ENCODE measurements around the gene TBC1D21.

TBC1D21 gene

GRCh38 chr15:73873889-73874511, 636 bp downstream of the TBC1D21 start:
- Histone ChIP-seq H3K27me3 (ENCODE audit: control insufficient read depth, insufficient read depth, low read length) (0 out of 2 replicates have a peak, but pooled peaks cover 4% of the 10 kb centered on the region), H3K27ac (ENCODE audit: low read depth, low read length) (no peak overlapping the region), H3K4me1 (ENCODE audit: control insufficient read depth, insufficient read depth, low read length) (no peaks in the 10 kb centered on the region), H3K36me3 (ENCODE audit: control insufficient read depth, insufficient read depth, low read length) (no peaks in the 10 kb centered on the region), H3K9me3 (ENCODE audit: control insufficient read depth, insufficient read depth, low read length) (no peaks in the 10 kb centered on the region), H3K4me3 (ENCODE audit: low read depth, low read length) (no peak overlapping the region), H3K9ac (ENCODE audit: low read depth, low read length) (no peak overlapping the region)

GRCh38 chr15:73879426-73879825, 6.1 kb downstream of the TBC1D21 start:
- Histone ChIP-seq H3K27ac (ENCODE audit: low read depth, low read length) (no peak overlapping the region), H3K4me1 (ENCODE audit: control insufficient read depth, insufficient read depth, low read length) (no peaks in the 10 kb centered on the region), H3K9ac (ENCODE audit: low read depth, low read length) (no peak overlapping the region), H3K9me3 (ENCODE audit: control insufficient read depth, insufficient read depth, low read length) (no peaks in the 10 kb centered on the region), H3K4me3 (ENCODE audit: low read depth, low read length) (no peak overlapping the region), H3K27me3 (ENCODE audit: control insufficient read depth, insufficient read depth, low read length) (no peaks in the 10 kb centered on the region), H3K36me3 (ENCODE audit: control insufficient read depth, insufficient read depth, low read length) (no peaks in the 10 kb centered on the region)

GRCh38 chr15:73881579-73882320, 8.4 kb downstream of the TBC1D21 start:
- H3K27me3 ChIP-seq (ENCODE audit: control insufficient read depth, insufficient read depth, low read length), result no peaks in the 10 kb centered on the region; the same call in 1 of the 2 replicates
- no peak overlapping the region for H3K9ac ChIP-seq (ENCODE audit: low read depth, low read length)
- no peaks in the 10 kb centered on the region for H3K9me3 ChIP-seq (ENCODE audit: control insufficient read depth, insufficient read depth, low read length)

GRCh38 chr15:73882761-73883419, 9.5 kb downstream of the TBC1D21 start:
- Histone ChIP-seq H3K36me3 (ENCODE audit: control insufficient read depth, insufficient read depth, low read length) (no peaks in the 10 kb centered on the region), H3K9ac (ENCODE audit: low read depth, low read length) (no peak overlapping the region), H3K9me3 (ENCODE audit: control insufficient read depth, insufficient read depth, low read length) (no peaks in the 10 kb centered on the region), H3K27ac (ENCODE audit: low read depth, low read length) (no peak overlapping the region), H3K4me3 (ENCODE audit: low read depth, low read length) (no peak overlapping the region), H3K4me1 (ENCODE audit: control insufficient read depth, insufficient read depth, low read length) (no peaks in the 10 kb centered on the region), H3K27me3 (ENCODE audit: control insufficient read depth, insufficient read depth, low read length) (no peaks in the 10 kb centered on the region; the same call in 1 of the 2 replicates)

More at GRCh38 chr15:73881579-73882320, 8.4 kb downstream of the TBC1D21 start:
- H3K27ac ChIP-seq (ENCODE audit: low read depth, low read length), result no peak overlapping the region
- H3K4me3 ChIP-seq (ENCODE audit: low read depth, low read length), result no peak overlapping the region
- no peaks in the 10 kb centered on the region for H3K36me3 ChIP-seq (ENCODE audit: control insufficient read depth, insufficient read depth, low read length)
- H3K4me1 ChIP-seq (ENCODE audit: control insufficient read depth, insufficient read depth, low read length), result no peaks in the 10 kb centered on the region

- Histone ChIP-seq H3K4me1 (ENCODE audit: control insufficient read depth, insufficient read depth, low read length) (no peaks in the 10 kb centered on the region), H3K4me3 (ENCODE audit: low read depth, low read length) (no peak overlapping the region), H3K9ac (ENCODE audit: low read depth, low read length) (no peak overlapping the region), H3K9me3 (ENCODE audit: control insufficient read depth, insufficient read depth, low read length) (no peaks in the 10 kb centered on the region), H3K36me3 (ENCODE audit: control insufficient read depth, insufficient read depth, low read length) (no peaks in the 10 kb centered on the region), H3K27ac (ENCODE audit: low read depth, low read length) (no peak overlapping the region), H3K27me3 (ENCODE audit: control insufficient read depth, insufficient read depth, low read length) (no peaks in the 10 kb centered on the region; the same call in 1 of the 2 replicates)
Observed at GRCh38 chr15:73884159-73884558, 10.8 kb downstream of the TBC1D21 start.

GRCh38 chr15:73885954-73886700, 12.8 kb downstream of the TBC1D21 start:
- no peak overlapping the region for H3K9ac ChIP-seq (ENCODE audit: low read depth, low read length)
- H3K9me3 ChIP-seq (ENCODE audit: control insufficient read depth, insufficient read depth, low read length), result no peaks in the 10 kb centered on the region
- H3K27me3 ChIP-seq (ENCODE audit: control insufficient read depth, insufficient read depth, low read length), result no peaks in the 10 kb centered on the region; the same call in 1 of the 2 replicates
- no peaks in the 10 kb centered on the region for H3K4me1 ChIP-seq (ENCODE audit: control insufficient read depth, insufficient read depth, low read length)
- no peaks in the 10 kb centered on the region for H3K36me3 ChIP-seq (ENCODE audit: control insufficient read depth, insufficient read depth, low read length)
- no peak overlapping the region for H3K4me3 ChIP-seq (ENCODE audit: low read depth, low read length)
- no peak overlapping the region for H3K27ac ChIP-seq (ENCODE audit: low read depth, low read length)

- H3K36me3 ChIP-seq (ENCODE audit: control insufficient read depth, insufficient read depth, low read length), result no peaks in the 10 kb centered on the region
- H3K9ac ChIP-seq (ENCODE audit: low read depth, low read length), result no peak overlapping the region
- H3K4me1 ChIP-seq (ENCODE audit: control insufficient read depth, insufficient read depth, low read length), result no peaks in the 10 kb centered on the region
- H3K9me3 ChIP-seq (ENCODE audit: control insufficient read depth, insufficient read depth, low read length), result no peaks in the 10 kb centered on the region
- no peaks in the 10 kb centered on the region; the same call in 1 of the 2 replicates for H3K27me3 ChIP-seq (ENCODE audit: control insufficient read depth, insufficient read depth, low read length)
- no peak overlapping the region for H3K4me3 ChIP-seq (ENCODE audit: low read depth, low read length)
- no peak overlapping the region for H3K27ac ChIP-seq (ENCODE audit: low read depth, low read length)
Observed at GRCh38 chr15:73886717-73887345, 13.5 kb downstream of the TBC1D21 start.

- Histone ChIP-seq H3K27ac (ENCODE audit: low read depth, low read length) (no peak overlapping the region), H3K27me3 (ENCODE audit: control insufficient read depth, insufficient read depth, low read length) (no peaks in the 10 kb centered on the region; the same call in 1 of the 2 replicates)
Observed at GRCh38 chr15:73887481-73887880, 14.1 kb downstream of the TBC1D21 start.

GRCh38 chr15:73888224-73889041, 15.1 kb downstream of the TBC1D21 start:
- H3K36me3 ChIP-seq (ENCODE audit: control insufficient read depth, insufficient read depth, low read length), result no peaks in the 10 kb centered on the region
- H3K9me3 ChIP-seq (ENCODE audit: control insufficient read depth, insufficient read depth, low read length), result no peaks in the 10 kb centered on the region
- H3K9ac ChIP-seq (ENCODE audit: low read depth, low read length), result no peak overlapping the region
- H3K27me3 ChIP-seq (ENCODE audit: control insufficient read depth, insufficient read depth, low read length), result no peaks in the 10 kb centered on the region; the same call in 1 of the 2 replicates
- no peak overlapping the region for H3K4me3 ChIP-seq (ENCODE audit: low read depth, low read length)
- H3K4me1 ChIP-seq (ENCODE audit: control insufficient read depth, insufficient read depth, low read length), result no peaks in the 10 kb centered on the region
- H3K27ac ChIP-seq (ENCODE audit: low read depth, low read length), result no peak overlapping the region

More at GRCh38 chr15:73887481-73887880, 14.1 kb downstream of the TBC1D21 start:
- Histone ChIP-seq H3K9ac (ENCODE audit: low read depth, low read length) (no peak overlapping the region), H3K9me3 (ENCODE audit: control insufficient read depth, insufficient read depth, low read length) (no peaks in the 10 kb centered on the region), H3K36me3 (ENCODE audit: control insufficient read depth, insufficient read depth, low read length) (no peaks in the 10 kb centered on the region), H3K4me3 (ENCODE audit: low read depth, low read length) (no peak overlapping the region), H3K4me1 (ENCODE audit: control insufficient read depth, insufficient read depth, low read length) (no peaks in the 10 kb centered on the region)

All from HUES48 (cell line).